ENCODE data around the gene ZNF512. TPM values are rescaled to one million over a fixed set of nuclear protein-coding genes. Genes with fewer than 3 reads are reported as not detected.

ZNF512 gene
- total and polyA plus RNA-seq, 9 of the 15 experiments (the other 6 are each of a cell fraction or from before 2014, with no cell fraction given): 24.7 to 101 (median 65.9) TPM

- 0 out of 2 replicates have a peak, but pooled peaks have one; percentile 51 for TF ChIP-seq RREB1 (CRISPR knock-in tag; IDR thresholded peaks at IDR 0.05)
- TF ChIP-seq ZNF583 (CRISPR knock-in tag; IDR thresholded peaks at IDR 0.05): no peak
- TF ChIP-seq SMAD1 (IDR thresholded peaks at IDR 0.05; ENCODE audit: low read depth, low read length, partially characterized antibody): peak; percentile 45
- TF ChIP-seq E2F8 (IDR thresholded peaks at IDR 0.05; ENCODE audit: low read depth, partially characterized antibody): peak; percentile 57
- TF ChIP-seq SP1 (CRISPR knock-in tag; IDR thresholded peaks at IDR 0.05): peak; percentile 75; the same call in 1 of the 2 replicates
- TF ChIP-seq ZNF592 (IDR thresholded peaks at IDR 0.05): no peak
- TF ChIP-seq CREB1 (IDR thresholded peaks at IDR 0.05): no peak; the same call in 1 of the 2 replicates
- 0 out of 2 replicates have a peak, but pooled peaks have one; percentile 55 for TF ChIP-seq CREB1 (CRISPR knock-in tag; IDR thresholded peaks at IDR 0.05)
- TF ChIP-seq THRAP3 (IDR thresholded peaks at IDR 0.05; ENCODE audit: borderline replicate concordance): 0 out of 2 replicates have a peak, but pooled peaks have one; percentile 39
- 0 out of 2 replicates have a peak, but pooled peaks have one; percentile 7 for TF ChIP-seq SMARCA4 (IDR thresholded peaks at IDR 0.05)
- no peak for TF ChIP-seq PCBP1 (IDR thresholded peaks at IDR 0.05; ENCODE audit: low read depth, low read length, poor library complexity, severe bottlenecking)
- peak; percentile 89 for TF ChIP-seq HNRNPLL (IDR thresholded peaks at IDR 0.05; ENCODE audit: low read depth, low read length, poor library complexity, severe bottlenecking)
- 0 out of 2 replicates have a peak, but pooled peaks have one; percentile 49 for TF ChIP-seq ZBED1 (IDR thresholded peaks at IDR 0.05)
- peak; percentile 60; the same call in 1 of the 2 replicates for TF ChIP-seq ETV1 (tag; conservative IDR thresholded peaks at IDR 0.05; ENCODE audit: low read depth)
Observed at GRCh38 chr2:27628767-27629709, 46.2 kb downstream of the ZNF512 start, which contains the start of the genes CCDC121 and GPN1 (continued).

All from K562 (cell line).